GM19328 (cell line): ENCODE data around the gene OR6B2.
"Not testable (repeated sequence)": the region's sequence is repeated elsewhere in the genome, so short reads cannot be mapped to it uniquely, and the experiment has no call there.

Experiments used
- ATAC-seq: cut with Tn5 transposase; IDR thresholded peaks from one replicate; pipeline ENCODE4 v1.9.1; 2021; ENCODE audit warnings: mild to moderate bottlenecking, moderate library complexity; ENCODE audit not compliant: unreplicated experiment

OR6B2 gene

DNA sequence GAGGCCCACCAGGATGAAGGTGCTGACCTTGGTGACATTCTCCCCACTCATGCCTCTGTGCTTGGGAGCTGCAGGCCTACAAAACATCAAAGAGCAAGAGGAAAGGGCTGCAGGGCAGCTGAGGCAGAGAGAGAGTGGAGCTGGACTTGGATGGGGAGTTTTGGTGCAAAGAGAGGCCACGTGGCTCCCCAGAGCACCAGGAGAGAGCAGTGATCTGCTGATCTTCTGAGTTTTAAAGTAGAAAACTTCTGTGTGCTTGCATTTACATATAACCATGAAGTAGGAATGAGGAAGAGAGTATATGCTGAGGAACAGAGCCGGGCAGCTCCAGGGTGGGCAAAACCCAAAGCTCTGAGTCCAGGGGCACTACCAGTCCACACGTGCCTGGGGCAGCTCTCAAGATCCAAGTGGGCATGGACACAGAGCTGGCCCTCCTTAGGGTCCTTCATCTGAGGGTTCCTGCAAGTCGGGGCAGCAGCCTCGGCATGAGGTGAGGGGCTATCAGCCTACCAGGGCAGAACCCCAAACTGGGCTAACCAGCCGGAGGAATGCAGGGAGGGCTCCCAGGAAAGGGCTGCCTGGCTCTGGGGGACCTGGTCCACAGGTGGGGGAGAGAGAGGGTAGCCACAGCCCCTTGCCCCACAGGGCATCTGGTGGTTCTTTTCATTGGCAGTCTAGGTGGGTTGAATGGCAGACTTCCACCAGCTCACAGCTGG is at the start of gene OR6B2:
TSS of gene OR6B2 (minus strand) at position 51 of the 716 bp plus-strand sequence. CDS start at position 51, 0 bp downstream.
- no peak for ATAC-seq

GRCh38 chr2:240078631-240079030 is 48.4 kb upstream of the OR6B2 start:
- ATAC-seq, result no peak

DNA sequence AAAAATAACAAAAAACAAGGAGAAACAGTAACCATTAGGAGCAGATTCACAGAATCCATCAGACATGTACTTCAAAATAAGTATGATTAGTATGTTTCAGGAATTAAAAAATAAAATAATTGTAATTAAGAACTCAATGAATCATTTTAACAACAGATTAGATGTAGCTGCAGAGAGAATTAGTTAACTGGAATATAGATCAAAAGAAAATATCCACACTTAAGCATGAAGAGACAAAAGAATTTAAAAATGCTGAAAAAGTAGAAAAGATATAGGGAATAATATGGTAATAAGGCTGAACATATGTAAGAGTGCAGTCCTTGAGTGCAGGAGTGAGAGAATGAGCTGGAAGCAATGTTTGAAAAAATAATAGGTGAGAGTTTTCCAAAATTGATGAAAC is 47.2 kb upstream of the OR6B2 start:
- ATAC-seq, result no peak

- no peak for ATAC-seq
Measured at GRCh38 chr2:240074545-240074944, 44.3 kb upstream of the OR6B2 start.

DNA sequence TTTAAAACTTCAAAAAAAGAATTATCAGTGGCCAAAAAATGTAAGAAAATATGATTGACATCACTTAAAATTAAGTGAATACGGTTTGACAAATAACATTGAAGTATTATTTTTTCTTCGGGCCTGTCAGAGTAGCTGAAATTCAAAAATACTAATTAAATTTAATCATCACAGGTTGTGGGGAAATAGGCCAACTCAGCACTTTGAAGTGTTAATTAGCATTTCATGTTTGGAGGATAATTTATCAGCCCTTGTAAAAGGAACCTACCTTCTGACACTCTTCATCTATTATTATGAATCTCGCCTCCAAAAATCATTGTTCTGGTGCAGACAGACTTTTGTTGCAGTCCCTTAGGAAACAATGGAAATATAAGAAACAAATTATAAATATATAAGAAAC is 40.7 kb upstream of the OR6B2 start:
- no peak for ATAC-seq

DNA sequence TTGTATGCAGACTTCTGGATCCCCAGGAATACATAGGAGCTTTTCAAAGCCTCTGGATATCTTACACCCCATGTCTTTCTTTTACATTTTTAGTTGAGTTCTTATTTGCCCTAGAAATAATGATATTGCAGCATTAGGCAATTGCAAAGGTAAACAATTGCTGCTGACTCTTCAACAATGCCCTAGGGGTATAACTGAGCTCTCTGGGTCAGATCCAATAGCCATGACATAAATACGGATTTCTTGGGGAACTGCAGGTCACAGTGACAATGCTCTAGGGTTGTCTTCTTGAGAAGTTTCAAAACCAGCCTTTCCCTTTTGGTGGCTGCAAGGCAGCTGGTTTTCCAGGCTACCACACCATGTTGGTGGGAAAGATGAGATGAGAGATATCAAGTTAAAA is 39.6 kb upstream of the OR6B2 start:
- ATAC-seq, result no peak

- ATAC-seq, result no peak
Measured at GRCh38 chr2:240068193-240068592, 38.0 kb upstream of the OR6B2 start.

DNA sequence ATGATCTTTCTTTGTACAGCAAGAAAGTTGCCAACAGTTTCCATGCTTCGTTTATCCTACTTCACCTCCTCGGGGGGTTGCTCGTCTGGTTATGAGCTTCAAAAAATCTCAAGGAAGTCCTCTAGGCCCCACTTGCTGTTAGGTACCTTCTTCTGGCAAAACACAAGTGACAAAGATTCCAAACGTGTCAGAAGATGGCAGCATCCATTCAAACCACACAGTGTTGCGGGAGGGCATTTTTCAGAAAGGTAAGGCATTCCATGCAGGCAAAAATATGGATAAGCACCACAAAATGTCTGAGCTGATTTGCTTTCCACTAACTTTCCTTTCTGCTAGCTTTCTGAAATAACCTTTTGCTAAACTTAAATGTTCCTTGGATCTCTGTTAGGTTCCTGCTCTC is 36.3 kb upstream of the OR6B2 start:
- no peak for ATAC-seq

GRCh38 chr2:240064898-240065297 is 34.7 kb upstream of the OR6B2 start:
- no peak for ATAC-seq

- no peak for ATAC-seq
Measured at GRCh38 chr2:240060977-240061591, 30.9 kb upstream of the OR6B2 start.

- no peak for ATAC-seq
Measured at GRCh38 chr2:240056678-240057077, 26.4 kb upstream of the OR6B2 start.

GRCh38 chr2:240055177-240055917 is 25.1 kb upstream of the OR6B2 start:
- no peak for ATAC-seq

DNA sequence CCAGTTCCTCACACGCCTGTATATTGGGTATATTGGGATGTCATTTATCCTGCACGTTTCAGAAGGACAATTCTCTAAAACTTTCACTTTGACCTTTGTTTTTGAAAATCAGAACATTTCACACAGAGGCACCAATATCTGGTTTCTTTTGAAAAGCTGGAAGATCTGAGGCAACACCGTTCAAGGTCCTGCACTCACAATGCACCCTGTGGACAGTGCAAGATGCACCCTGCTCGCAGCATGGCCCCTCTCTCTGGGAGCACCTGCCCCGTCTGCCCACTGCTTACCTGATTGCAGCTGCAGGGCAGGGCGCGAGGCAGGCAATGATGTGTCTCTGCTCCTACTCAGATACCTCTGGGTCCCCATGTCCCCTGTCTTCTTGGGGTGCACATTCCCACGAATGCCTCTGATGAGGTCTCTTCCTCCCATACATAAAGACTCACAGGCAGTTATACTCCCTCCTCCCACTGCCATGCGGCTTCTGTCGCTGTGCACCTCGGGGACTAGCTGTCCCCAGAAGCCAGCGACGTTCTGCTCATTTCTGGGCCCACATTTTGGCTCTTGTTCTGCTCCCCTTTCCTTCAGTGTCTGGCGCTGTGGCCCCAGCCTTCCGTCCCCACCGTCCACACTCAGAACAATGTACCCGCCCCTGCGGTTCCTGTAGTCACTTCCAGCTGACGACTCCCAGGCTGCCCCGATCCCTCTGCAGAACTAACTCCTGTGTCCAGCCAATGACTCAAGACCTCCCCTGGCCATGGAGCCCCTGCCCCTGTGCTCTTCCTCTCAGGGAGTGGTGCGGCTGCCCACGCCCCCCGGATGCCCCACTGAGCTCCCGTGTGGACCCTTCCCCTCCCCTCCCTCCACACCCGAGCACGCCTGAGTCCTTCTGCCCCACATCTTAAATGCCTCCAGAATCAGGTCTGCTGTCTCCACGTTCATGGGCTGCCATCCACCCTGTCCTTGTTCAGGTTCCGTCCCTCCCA is 23.2 kb upstream of the OR6B2 start, which contains the start of gene OR6B3:
TSS of gene OR6B3 (minus strand) at position 349 of the 983 bp plus-strand sequence.
- ATAC-seq, result no peak

GRCh38 chr2:240052524-240052923 is 22.3 kb upstream of the OR6B2 start:
- no peak for ATAC-seq

DNA sequence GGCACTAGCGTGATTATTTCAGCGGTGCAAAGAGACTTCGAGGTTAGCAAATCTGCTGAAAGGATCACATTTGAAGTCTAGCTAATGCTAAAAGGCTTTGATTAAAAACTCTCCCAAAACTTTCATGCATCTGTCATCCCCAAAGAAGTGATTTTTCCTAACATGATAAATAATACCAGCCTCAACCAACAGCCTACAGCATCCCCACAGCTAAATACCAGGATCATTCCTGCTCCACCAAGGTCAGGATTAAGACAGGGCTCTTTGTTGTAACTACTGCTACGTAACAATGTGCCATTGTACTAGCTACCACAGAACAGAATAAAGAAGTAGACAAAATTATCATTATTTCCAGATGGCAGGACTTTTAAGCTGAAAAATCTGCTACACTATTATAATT is 21.5 kb upstream of the OR6B2 start:
- ATAC-seq, result no peak

GRCh38 chr2:240050278-240050677 is 20.0 kb upstream of the OR6B2 start:
- no peak for ATAC-seq

DNA sequence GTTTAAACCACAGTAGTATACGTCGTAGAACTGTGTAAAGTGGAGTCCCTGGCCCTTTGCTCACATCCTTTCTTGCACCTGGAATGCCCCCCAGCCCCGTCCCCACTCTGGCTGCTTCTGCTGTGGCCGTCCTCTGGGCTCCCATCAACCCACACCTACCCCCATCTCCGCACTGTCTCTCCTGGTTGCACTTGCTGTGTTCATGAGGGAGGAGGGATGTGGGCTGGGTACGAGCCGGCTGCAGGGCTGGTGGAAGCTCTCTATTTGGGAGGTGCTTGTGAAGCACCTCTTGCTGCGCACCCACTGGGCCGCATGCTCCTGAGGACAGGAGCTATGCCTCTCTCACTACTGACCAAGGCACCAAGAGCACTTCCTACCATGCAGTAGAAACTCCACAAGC is 18.0 kb upstream of the OR6B2 start:
- no peak for ATAC-seq

DNA sequence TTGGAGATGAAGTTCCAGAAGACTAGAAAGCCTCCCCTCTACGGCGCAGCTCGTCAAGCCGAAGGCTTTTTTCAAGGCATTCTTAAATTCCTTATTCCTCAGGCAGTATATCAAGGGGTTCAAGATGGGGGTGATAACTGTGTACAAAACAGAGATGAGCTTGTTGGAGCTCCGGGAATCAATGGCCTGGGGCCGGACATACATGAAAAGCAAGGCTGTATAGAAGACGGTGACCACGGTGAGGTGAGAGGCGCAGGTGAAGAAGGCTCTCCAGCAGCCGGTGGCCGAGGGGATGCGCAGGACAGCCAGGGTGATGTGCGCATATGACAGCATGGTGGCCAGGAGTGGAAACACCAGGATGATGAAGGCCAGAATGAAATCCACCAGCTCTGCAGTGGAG is 14.9 kb upstream of the OR6B2 start:
- ATAC-seq, result no peak

- not testable (repeated sequence) for ATAC-seq
Measured at GRCh38 chr2:240044096-240044495, 13.9 kb upstream of the OR6B2 start.

DNA sequence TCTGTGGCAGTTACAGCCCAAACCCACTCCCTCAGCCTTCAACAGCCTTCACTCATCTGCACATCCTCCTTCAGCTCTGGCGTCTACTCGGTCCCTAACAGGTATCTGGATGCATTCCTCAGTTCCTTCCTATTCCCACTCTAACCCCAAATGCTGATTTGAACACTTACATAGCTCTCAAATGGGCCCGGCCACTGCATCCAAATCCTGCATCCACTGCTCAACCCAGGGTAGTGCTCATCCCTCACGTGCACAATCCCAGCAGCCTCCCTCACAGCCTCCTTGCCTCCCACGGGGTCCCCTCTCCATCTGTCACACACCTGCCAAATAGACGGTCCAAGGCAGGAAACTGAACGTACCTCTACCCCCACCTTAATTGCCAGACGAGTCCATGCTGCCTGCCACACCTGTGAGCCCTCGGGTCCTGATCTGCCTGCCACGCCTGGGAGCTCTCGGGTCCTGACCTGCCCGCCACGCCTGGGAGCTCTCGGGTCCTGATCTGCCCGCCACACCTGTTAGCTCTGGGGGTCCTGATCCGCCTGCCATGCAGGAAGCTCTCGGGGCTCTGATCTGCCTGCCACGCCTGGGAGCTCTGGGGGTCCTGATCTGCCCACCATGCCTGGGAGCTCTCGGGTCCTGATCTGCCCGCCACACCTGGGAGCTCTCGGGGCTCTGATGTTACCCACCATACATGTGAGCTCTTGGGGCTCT is 13.2 kb upstream of the OR6B2 start:
- ATAC-seq, result no peak
